Activated CD4-positive, alpha-beta T cell treated with anti-CD3 and anti-CD28 coated beads, Interleukin-10, Interleukin-2, amounts not matched to agents 100 ng/mL and 50 ng/mL, durations not matched to agents 16 hours and 8 hours (primary cell): ENCODE data around the gene SLC10A7.
"Not testable (repeated sequence)": the region's sequence is repeated elsewhere in the genome, so short reads cannot be mapped to it uniquely, and the experiment has no call there.

ENCODE experiments used
- DNase-seq: peaks from one replicate; pipeline ENCODE4 v3.0.0-alpha.2; 2020

SLC10A7 gene

DNA sequence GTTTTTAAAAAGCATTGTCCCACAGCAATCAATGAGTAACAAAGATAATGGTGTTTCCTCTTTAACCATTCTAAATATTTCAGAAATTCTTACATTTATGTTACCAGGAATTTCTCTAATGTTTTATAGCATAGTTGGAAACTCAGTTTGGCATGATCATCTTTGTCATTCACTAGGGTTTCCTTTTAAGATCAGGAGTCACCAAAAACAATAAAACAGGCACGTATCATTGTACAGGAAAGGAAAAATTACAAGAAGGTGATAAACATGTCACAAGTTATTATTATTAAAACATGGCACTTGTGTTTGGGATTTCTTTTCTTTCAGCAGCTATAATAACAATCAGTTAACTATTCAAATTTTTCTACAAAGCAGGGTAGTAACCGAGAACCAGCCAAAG is 84.0 kb downstream of the SLC10A7 start:
- DNase-seq = no peak

DNA sequence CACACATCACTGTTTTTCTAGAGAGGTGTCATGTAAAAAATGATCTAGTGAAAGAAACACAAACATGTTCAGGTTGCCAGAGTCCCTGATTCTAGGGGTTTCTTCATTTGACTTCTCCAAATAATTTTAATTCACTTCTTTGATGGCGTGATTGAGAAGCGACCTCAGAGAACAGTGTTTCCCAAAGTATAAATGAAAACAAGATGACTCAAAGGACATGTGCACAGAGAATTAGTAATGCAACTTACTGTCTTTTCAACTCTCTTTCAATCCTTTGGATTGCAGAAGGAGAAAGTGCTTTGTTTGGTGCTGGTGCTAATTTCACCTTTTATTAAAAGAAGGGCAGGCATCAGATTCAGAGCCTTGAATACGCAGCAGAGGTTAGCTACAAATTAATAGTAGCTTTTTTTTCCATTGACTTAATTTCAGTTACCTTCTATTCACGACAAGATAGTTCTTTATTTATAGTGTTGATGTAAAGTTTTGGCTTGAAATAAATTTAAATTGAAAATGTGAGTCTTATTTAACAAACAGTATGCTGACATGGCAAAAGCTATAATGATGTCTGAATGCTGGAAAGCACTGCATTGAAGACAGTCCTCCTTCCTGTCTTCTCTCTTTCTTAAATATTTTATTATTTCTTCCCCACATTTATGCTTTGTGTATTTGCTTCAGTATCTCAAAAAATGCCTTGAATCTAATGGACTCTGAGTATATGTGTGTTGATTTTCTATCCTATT is 85.1 kb downstream of the SLC10A7 start:
- DNase-seq = no peak

- DNase-seq = no peak
Observed at GRCh38 chr4:146435962-146436361, 85.8 kb downstream of the SLC10A7 start.

DNA sequence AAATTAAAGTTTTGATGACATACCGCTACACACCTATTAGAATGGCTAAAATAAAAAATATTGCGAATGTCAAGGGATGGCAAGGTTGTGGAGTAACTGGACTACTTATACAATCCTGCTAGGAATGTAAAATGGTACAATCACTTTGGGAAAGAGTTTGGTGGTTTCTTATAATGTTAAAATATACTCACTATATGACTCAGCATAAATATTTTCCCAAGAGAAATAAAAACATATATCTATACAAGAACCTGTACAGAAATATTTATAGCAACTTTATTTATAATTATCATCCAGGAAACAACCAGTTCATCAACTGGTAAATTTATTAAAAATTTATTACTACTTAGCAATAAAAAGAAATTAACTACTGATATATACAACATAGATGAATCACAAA is 89.7 kb downstream of the SLC10A7 start:
- DNase-seq = no peak

- DNase-seq = no peak
Observed at GRCh38 chr4:146428298-146428697, 93.4 kb downstream of the SLC10A7 start.

DNA sequence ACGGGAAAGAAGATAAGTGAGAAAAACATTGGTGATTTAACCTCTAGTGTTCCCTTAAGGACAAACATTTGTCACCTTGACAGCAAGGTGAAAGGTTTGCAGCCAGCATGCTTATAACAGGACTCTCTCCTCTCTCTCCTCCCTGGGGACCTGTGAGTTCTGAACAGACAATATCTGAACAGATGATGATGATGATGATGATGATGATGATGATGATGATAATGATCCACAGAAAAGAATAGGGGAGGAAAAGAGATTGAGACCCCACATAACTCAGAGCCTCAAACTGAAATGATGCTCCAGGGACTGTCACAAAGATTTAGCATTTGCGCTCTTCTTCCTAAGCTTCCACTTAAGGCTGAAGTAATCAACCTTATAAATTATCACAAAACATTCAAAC is 103.9 kb downstream of the SLC10A7 start:
- no peak for DNase-seq

DNA sequence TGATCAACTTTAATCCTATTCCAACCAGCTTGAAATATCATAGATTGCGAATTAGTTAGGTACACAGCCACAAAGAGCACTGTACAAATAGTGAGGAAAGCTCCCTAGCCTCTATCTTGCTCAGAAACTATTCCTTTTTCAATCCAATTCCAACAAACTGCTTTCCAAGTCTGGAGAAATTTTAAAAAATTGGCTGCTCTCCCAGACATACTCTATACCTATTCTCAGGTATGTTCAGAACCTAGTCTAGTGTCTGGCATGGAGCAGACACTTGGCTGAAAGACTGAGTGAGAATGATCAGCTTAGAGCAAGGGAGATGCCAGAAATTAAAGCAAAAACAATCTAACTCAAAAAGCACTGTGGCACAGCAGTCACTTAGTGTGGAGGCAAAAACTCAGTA is 105.9 kb downstream of the SLC10A7 start:
- DNase-seq = no peak

DNA sequence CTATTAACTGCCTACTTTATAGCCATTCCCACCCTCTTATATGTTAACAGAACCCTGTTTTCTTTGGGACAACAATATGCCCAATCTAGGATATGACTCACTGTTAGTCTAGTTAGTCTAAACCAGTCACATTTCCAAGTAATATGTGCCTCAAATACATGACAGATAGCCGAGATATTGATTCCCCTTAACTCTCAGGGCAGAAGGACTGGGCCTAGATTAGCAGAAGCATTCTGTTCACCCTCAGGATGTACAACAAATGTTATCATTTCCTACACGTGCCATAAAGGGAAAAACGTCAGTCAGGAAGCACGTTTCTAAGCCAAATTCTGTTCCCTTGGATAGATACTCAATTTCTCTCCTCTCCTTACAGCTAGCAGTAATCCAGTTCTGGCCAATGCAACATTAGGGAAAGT is 114.1 kb downstream of the SLC10A7 start:
- no peak for DNase-seq

- no peak for DNase-seq
Observed at GRCh38 chr4:146407257-146407656, 114.5 kb downstream of the SLC10A7 start.

GRCh38 chr4:146401274-146401673 is 120.5 kb downstream of the SLC10A7 start:
- no peak for DNase-seq

- DNase-seq = no peak
Observed at GRCh38 chr4:146398896-146399445, 122.8 kb downstream of the SLC10A7 start.

GRCh38 chr4:146398404-146398803 is 123.3 kb downstream of the SLC10A7 start:
- DNase-seq = no peak

GRCh38 chr4:146389561-146389960 is 132.2 kb downstream of the SLC10A7 start:
- no peak for DNase-seq

- DNase-seq = no peak
Observed at GRCh38 chr4:146382194-146382593, 139.5 kb downstream of the SLC10A7 start.

DNA sequence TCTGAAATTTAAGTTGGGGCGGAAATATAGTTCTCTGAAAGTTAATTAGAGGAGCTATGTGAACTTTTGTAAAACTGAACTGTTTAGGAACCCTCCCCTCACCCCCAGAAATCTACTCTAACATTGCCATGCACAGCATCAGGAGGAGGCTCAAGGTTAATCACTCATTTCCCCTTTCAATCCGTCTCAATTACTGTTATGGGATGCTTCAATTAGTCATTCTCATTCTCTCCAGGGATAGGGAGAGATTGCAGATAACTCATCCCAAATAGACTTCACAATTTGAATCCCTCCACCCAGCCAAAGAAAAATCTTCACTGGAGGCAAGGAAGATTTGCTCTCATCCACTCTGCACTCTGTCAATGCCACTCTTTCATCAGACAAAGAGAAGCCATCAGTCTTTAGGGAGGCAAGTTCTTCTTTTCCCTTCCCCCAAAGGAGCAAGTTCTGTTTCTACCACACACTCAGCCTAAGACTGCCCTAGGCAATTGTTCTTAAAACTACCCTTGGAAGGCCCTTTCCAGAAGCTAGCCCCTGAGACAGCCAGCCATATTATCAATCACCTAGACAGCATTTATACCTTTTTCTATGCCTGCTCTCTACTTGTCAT is 140.4 kb downstream of the SLC10A7 start:
- DNase-seq = no peak

GRCh38 chr4:146379744-146380143 is 142.0 kb downstream of the SLC10A7 start:
- DNase-seq = no peak

DNA sequence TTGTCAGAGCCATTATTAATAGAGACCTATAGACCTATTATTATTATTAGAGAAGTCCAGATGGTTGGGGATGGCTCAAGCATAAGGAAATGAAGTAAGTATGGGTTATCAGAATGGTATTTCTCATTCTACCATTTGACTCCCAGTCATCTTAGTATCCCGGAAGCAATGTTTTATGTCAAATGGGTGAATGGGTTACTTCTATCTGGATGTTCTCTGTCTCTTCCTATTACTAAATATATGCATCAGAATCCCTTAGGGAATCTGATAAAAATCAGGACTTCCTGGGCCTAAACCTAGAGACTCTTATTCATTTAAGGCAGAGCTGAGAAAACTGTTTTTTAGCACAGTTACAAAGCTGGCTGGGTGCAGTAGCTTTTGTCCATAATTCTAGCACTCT is 149.9 kb downstream of the SLC10A7 start:
- no peak for DNase-seq

GRCh38 chr4:146370841-146371240 is 150.9 kb downstream of the SLC10A7 start:
- DNase-seq = no peak

DNA sequence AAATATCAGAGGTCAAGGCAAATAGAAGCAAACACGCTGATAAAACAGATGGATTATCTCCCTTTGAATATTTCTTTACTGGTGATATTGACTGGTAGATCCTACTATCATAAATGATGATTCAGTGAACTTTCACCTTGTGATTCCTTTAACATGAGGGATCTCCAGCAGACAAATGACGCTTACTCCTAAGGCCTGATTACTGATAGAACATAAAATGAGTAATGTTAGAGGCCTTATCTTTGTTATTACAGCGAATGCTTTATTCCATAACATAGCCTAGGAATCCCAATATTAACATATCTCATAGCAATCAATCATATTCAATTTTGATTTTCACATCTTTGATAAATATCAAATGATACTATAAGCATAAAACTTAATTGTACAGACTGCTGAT is 152.3 kb downstream of the SLC10A7 start:
- DNase-seq = no peak

DNA sequence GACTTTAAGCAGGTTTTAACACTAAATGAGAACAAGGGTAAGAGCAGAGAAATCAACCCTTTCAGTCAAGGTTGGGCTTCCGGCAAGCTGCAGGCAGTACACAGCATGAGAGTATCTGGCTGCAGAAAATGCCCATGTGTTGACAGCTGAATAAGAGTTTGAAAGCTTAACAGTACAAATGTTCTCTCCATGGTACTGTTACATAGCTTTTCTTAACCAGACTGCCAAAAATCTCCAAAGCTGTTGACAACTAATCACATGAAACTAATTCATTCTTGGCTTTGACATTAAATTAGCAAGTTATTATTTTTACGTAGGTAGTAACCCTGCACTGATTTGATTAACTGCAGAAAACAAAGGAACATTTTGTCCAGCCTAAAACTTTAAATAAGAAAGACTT is 153.5 kb downstream of the SLC10A7 start:
- no peak for DNase-seq

- DNase-seq = no peak
Observed at GRCh38 chr4:146367347-146367746, 154.4 kb downstream of the SLC10A7 start.

GRCh38 chr4:146359771-146360170 is 162.0 kb downstream of the SLC10A7 start:
- DNase-seq = no peak

GRCh38 chr4:146350114-146350513 is 171.6 kb downstream of the SLC10A7 start:
- DNase-seq = not testable (repeated sequence)

DNA sequence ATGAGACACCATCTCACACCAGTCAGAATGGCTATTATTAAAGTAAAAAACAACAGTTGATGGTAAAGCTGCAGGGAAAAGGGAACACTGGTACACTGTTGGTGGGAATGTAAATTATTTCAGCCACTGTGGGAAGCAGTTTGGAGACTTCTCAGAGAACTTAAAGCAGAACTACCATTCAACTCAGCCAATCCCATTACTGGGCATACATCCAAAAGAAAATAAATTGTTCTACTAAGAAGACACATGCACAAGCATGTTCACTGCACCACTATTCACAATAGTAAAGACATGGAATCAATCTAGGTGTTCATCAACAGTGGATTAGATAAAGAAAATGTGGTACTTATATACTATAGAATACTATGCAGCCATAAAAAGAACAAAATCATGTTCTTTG is 172.4 kb downstream of the SLC10A7 start:
- DNase-seq = no peak

- DNase-seq = no peak
Observed at GRCh38 chr4:146347822-146348221, 173.9 kb downstream of the SLC10A7 start.
